Measurements from ENCODE around the gene MADCAM1.

The MADCAM1 gene

DNA sequence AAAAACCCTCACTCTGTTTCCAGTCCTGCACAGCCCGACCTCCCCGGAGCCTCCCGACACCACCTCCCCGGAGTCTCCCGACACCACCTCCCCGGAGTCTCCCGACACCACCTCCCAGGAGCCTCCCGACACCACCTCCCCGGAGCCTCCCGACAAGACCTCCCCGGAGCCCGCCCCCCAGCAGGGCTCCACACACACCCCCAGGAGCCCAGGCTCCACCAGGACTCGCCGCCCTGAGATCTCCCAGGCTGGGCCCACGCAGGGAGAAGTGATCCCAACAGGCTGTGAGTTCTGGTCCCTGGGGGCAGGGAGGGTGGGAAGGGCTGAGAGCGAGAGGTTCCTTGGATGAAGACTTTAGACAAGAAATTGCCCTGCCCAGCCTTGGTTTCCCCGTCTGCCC, 5.4 kb downstream of the MADCAM1 start:
- Histone ChIP-seq H3K79me2 (ENCODE audit: insufficient read depth, low read length) (no peaks in the 10 kb centered on the region), H3K9ac (ENCODE audit: low read depth, low read length, poor library complexity, severe bottlenecking) (no peak overlapping the region), H3K9me3 (ENCODE audit: insufficient read depth, low read depth, low read length) (no peaks in the 10 kb centered on the region), H3K27me3 (ENCODE audit: insufficient read depth, low read length, poor library complexity, severe bottlenecking) (no peaks in the 10 kb centered on the region), H3K4me1 (ENCODE audit: insufficient read depth, low read length, poor library complexity, severe bottlenecking) (peaks cover 5% of the 10 kb centered on the region), H3K4me3 (ENCODE audit: low read length, poor library complexity, severe bottlenecking) (no peak overlapping the region), H3K36me3 (ENCODE audit: insufficient read depth, low read length) (no peaks in the 10 kb centered on the region), H3K4me2 (ENCODE audit: low read depth, low read length, poor library complexity, severe bottlenecking) (no peak overlapping the region), H4K20me1 (ENCODE audit: insufficient read depth, low read length, poor library complexity, severe bottlenecking) (no peaks in the 10 kb centered on the region), H3K9me2 (replicated peaks; ENCODE audit: low read depth, low read length) (no peaks in the 10 kb centered on the region), H3F3A (ENCODE audit: low read depth) (no peaks in the 10 kb centered on the region; the same call in 1 of the 2 replicates), H2AFZ (ENCODE audit: low read length) (no peak overlapping the region)
- no peak for TF ChIP-seq EZH2phosphoT487 (IDR thresholded peaks at IDR 0.05; ENCODE audit: borderline replicate concordance)
- TF ChIP-seq, protein P1, sequence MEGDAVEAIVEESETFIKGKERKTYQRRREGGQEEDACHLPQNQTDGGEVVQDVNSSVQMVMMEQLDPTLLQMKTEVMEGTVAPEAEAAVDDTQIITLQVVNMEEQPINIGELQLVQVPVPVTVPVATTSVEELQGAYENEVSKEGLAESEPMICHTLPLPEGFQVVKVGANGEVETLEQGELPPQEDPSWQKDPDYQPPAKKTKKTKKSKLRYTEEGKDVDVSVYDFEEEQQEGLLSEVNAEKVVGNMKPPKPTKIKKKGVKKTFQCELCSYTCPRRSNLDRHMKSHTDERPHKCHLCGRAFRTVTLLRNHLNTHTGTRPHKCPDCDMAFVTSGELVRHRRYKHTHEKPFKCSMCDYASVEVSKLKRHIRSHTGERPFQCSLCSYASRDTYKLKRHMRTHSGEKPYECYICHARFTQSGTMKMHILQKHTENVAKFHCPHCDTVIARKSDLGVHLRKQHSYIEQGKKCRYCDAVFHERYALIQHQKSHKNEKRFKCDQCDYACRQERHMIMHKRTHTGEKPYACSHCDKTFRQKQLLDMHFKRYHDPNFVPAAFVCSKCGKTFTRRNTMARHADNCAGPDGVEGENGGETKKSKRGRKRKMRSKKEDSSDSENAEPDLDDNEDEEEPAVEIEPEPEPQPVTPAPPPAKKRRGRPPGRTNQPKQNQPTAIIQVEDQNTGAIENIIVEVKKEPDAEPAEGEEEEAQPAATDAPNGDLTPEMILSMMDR (conservative IDR thresholded peaks at IDR 0.05; ENCODE audit: low read length) = no peak

DNA sequence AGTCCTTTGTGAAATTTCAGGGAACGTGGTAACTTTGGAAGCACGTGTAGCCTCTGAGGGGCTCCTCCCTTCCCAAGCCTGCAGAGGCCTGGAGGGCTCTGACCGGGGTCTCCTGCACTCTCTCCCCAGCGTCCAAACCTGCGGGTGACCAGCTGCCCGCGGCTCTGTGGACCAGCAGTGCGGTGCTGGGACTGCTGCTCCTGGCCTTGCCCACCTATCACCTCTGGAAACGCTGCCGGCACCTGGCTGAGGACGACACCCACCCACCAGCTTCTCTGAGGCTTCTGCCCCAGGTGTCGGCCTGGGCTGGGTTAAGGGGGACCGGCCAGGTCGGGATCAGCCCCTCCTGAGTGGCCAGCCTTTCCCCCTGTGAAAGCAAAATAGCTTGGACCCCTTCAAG, 8.3 kb downstream of the MADCAM1 start:
- Histone ChIP-seq H3K4me3 (ENCODE audit: low read length, poor library complexity, severe bottlenecking) (no peak overlapping the region), H3K27me3 (ENCODE audit: insufficient read depth, low read length, poor library complexity, severe bottlenecking) (no peaks in the 10 kb centered on the region), H3K4me2 (ENCODE audit: low read depth, low read length, poor library complexity, severe bottlenecking) (no peak overlapping the region), H3K36me3 (ENCODE audit: insufficient read depth, low read length) (no peaks in the 10 kb centered on the region), H3F3A (ENCODE audit: low read depth) (no peaks in the 10 kb centered on the region; the same call in 1 of the 2 replicates), H3K9me3 (ENCODE audit: insufficient read depth, low read depth, low read length) (no peaks in the 10 kb centered on the region), H3K9ac (ENCODE audit: low read depth, low read length, poor library complexity, severe bottlenecking) (no peak overlapping the region), H2AFZ (ENCODE audit: low read length) (no peak overlapping the region), H4K20me1 (ENCODE audit: insufficient read depth, low read length, poor library complexity, severe bottlenecking) (no peaks in the 10 kb centered on the region), H3K4me1 (ENCODE audit: insufficient read depth, low read length, poor library complexity, severe bottlenecking) (peaks cover 15% of the 10 kb centered on the region), H3K79me2 (ENCODE audit: insufficient read depth, low read length) (peaks cover 11% of the 10 kb centered on the region), H3K9me2 (replicated peaks; ENCODE audit: low read depth, low read length) (no peaks in the 10 kb centered on the region)
- TF ChIP-seq EZH2phosphoT487 (IDR thresholded peaks at IDR 0.05; ENCODE audit: borderline replicate concordance) = no peak
- TF ChIP-seq, protein P1 (conservative IDR thresholded peaks at IDR 0.05; ENCODE audit: low read length) = no peak

DNA sequence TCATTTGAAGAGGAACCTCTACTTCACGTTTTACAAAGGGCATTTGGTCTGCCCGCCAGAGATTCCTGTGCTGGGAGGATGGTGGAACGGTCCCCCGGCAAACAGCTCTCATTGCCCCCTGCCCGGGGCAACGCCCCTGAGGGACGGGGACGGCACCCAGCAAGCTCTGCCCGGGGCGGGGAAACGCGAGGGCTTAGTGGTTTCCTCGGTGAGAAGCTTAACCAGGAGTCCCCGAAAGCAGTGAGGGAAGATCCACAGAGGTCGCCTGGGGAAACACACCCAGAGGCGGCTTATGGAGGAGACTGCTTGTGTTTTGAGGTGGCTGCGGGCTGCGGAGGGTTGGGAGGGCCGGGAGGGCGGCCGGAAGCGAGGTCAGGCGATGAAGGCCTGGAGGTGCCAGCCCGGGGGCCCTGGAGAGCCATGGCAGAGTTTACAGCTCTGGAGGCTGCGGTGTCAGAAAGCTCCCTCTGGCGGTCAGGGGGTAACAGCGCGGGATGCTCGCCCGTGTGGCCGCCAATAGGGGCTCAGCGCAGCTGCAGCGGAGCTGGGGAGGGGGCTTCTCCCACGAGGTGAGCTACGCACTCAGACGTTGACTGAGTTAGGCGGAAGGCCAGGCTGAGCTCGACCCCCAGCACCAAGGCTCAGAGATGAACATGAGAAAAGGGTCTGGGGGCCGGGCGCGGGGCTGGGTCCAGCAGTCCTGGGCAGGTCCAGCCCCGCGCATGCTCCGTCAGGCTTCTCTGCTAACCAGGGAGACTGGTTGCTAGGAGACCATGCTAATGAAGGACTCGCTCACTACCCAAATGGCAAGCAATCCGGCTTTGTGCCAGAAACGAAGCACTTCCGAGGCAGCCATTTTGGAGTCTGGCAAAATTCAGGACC, 10.4 kb downstream of the MADCAM1 start:
- peaks cover 26% of the 10 kb centered on the region for H3K4me1 ChIP-seq (ENCODE audit: insufficient read depth, low read length, poor library complexity, severe bottlenecking)
- peaks cover 11% of the 10 kb centered on the region for H3K79me2 ChIP-seq (ENCODE audit: insufficient read depth, low read length)
- no peaks in the 10 kb centered on the region; the same call in 1 of the 2 replicates for H3F3A ChIP-seq (ENCODE audit: low read depth)
- peak overlapping the region; percentile 86 for H3K4me2 ChIP-seq (ENCODE audit: low read depth, low read length, poor library complexity, severe bottlenecking)
- no peaks in the 10 kb centered on the region for H4K20me1 ChIP-seq (ENCODE audit: insufficient read depth, low read length, poor library complexity, severe bottlenecking)
- H3K4me3 ChIP-seq (ENCODE audit: low read length, poor library complexity, severe bottlenecking) = peak overlapping the region; percentile 85
- no peaks in the 10 kb centered on the region for H3K36me3 ChIP-seq (ENCODE audit: insufficient read depth, low read length)
- no peaks in the 10 kb centered on the region for H3K9me3 ChIP-seq (ENCODE audit: insufficient read depth, low read depth, low read length)
- no peak for TF ChIP-seq EZH2phosphoT487 (IDR thresholded peaks at IDR 0.05; ENCODE audit: borderline replicate concordance)
- TF ChIP-seq, protein P1 (conservative IDR thresholded peaks at IDR 0.05; ENCODE audit: low read length) = peak; percentile 85
- H2AFZ ChIP-seq (ENCODE audit: low read length) = peak overlapping the region; percentile 86
- H3K9me2 ChIP-seq (replicated peaks; ENCODE audit: low read depth, low read length) = no peaks in the 10 kb centered on the region
- peak overlapping the region; percentile 85 for H3K9ac ChIP-seq (ENCODE audit: low read depth, low read length, poor library complexity, severe bottlenecking)
- no peaks in the 10 kb centered on the region for H3K27me3 ChIP-seq (ENCODE audit: insufficient read depth, low read length, poor library complexity, severe bottlenecking)
